ENCODE results near the gene TNK2.
"Not testable (repeated sequence)": the region's sequence is repeated elsewhere in the genome, so short reads cannot be mapped to it uniquely, and the experiment has no call there.

TNK2 gene

GRCh38 chr3:195816276-195816913 is 92.0 kb downstream of the TNK2 start:
- not testable (repeated sequence) for DNase-seq

DNA sequence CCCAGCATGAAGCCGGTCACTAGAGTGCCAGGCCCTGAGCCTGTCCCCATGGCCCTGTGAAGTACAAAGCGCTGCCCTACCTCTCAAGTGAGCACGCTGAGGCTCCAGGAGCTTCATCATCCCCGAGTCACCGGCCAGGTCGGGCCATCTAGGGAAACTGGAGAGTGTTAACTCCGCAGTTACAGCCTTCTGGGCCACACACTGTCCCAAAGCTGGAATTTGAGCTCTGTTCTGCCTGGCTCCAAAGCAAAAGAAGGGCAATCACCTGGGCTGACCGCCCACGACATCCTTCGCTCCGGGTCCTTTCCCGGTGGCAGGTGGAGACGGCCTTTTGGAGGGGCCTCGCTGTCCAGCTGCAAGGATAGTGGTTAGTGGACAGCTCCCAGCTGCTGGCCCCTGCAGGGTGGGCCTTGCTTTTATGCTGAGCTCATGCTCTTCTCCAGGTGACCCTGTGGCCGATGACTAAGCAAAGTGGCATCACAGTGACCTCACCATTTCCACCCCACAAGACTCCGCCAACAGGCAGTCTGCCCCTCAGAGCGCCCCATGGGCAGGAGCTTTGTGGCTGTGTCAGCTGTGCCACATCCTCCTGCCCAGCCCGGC is 93.1 kb downstream of the TNK2 start:
- no peak for DNase-seq

GRCh38 chr3:195813916-195814640 is 94.3 kb downstream of the TNK2 start:
- DNase-seq, result no peak

All from NCI-H1092 treated with DMSO at 0.1 percent for 48 hours (cell line).